Fibroblast of skin of right biceps (primary cell): ENCODE measurements around the gene LIN28A.
"Not testable (repeated sequence)": the region's sequence is repeated elsewhere in the genome, so short reads cannot be mapped to it uniquely, and the experiment has no call there.

ENCODE experiments used
- DNase-seq: peaks from one replicate; pipeline ENCODE4 v3.0.0-alpha.2; 2013

Gene LIN28A

DNA sequence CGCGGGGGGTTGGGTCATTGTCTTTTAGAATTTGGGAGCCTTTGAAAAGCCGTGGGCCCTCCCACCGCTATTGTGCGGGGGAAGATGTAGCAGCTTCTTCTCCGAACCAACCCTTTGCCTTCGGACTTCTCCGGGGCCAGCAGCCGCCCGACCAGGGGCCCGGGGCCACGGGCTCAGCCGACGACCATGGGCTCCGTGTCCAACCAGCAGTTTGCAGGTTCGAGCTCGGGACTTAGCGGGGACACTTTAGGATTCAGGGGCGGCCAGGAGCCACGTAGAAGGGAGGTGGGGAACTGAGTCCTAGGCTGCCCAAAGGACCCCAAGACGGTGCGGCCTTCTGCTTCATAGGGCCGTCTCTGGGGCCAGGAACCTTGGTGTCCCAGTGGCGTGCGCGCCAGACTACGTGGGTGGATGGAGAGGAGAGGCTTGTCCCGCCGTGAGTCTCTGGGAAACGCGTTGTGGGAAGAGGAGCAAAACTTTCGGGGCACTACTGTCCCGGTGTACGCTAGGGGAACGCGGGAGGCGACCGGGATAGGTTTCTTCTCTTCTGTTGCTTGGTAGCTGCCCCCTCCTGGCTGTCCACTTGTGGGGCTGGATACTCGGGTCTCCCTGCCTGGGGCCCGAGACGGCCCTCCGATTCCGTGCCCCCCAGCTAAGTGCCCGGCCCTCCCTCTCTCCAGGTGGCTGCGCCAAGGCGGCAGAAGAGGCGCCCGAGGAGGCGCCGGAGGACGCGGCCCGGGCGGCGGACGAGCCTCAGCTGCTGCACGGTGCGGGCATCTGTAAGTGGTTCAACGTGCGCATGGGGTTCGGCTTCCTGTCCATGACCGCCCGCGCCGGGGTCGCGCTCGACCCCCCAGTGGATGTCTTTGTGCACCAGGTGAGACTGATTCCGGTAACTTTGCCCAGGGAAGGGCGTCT is at the start of gene LIN28A:
LIN28A (plus strand) TSS at position 112 of the 918 bp plus-strand sequence; CDS start at position 187, 75 bp downstream.
- DNase-seq, result no peak

- no peak for DNase-seq
Observed at GRCh38 chr1:26361605-26362122, 49.0 kb upstream of the LIN28A start.

GRCh38 chr1:26362331-26362730 is 48.3 kb upstream of the LIN28A start:
- DNase-seq, result no peak

GRCh38 chr1:26363549-26364448 is 46.8 kb upstream of the LIN28A start:
- peak; percentile 65 for DNase-seq

- no peak for DNase-seq
Observed at GRCh38 chr1:26364956-26365355, 45.7 kb upstream of the LIN28A start.

DNA sequence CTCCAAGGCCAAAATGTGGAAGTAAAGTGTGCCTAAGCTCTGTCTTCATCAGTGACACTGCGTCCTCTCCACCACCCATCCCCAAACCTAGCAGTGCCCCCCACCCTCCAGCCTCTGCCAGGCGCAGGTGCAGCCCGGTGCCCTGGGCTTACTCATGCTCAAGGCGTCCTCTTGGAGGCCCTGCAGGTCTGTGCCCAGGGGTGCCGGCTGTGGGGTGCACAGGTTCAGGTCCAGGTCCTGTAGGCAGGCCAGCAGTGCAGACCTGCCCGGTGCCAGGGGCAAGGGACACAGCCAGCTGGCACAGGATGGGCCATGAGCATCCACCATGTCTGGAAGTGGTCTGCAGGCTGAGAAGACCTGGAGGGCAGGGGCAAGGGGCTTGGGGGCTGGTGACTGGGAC is 43.2 kb upstream of the LIN28A start:
- no peak for DNase-seq

DNA sequence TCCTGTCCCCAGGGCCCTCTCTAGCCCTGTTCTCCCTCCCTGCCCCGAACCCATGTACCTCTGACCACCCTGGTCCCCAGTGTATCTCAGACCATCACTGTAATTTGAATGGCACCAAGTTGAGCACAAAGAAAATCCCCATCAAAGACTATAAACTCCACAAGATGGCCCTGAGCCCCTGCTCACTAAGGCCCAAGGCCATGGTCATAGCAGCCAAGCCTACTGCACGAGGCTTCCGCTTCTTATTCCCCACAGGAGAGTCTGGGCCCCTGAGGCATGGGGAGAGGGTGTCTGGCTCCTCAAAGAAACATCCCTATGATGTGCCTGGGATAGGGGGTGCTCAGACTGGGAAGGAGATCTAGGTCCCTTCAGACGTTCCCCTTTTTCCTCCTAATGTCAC is 42.6 kb upstream of the LIN28A start:
- DNase-seq, result no peak

- DNase-seq, result no peak
Observed at GRCh38 chr1:26368486-26368885, 42.1 kb upstream of the LIN28A start.

GRCh38 chr1:26370591-26371382 is 39.8 kb upstream of the LIN28A start:
- no peak for DNase-seq

- DNase-seq, result peak; percentile 34
Observed at GRCh38 chr1:26372039-26372438, 38.6 kb upstream of the LIN28A start.

DNA sequence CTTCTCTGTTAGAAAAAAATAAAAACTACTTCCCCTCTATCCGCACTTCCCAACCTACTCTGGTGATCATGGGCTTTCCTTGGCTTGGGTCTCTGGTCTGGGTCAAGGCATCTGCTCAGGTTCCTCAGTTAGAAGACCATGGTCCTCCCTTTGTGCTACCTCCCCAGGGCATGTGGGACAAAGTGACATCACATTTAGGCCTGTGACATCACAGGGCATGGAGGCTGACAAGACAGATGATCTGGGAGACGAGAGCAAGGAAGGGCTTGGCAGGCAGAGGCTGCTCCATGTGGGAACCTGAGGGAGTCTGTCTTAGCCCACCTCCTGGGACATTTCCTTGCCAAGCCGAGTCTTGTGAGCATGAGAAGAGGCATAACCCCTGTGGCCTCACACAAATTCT is 38.0 kb upstream of the LIN28A start, which contains the start of gene ZNF683:
ZNF683 (minus strand) TSS at position 140 of the 400 bp plus-strand sequence. CDS start 4,179 bp downstream, outside the sequence.
- DNase-seq, result not testable (repeated sequence)

- DNase-seq, result no peak
Observed at GRCh38 chr1:26373281-26373680, 37.3 kb upstream of the LIN28A start.

- peak; percentile 36 for DNase-seq
Observed at GRCh38 chr1:26373789-26374188, 36.8 kb upstream of the LIN28A start.

GRCh38 chr1:26374361-26374760 is 36.3 kb upstream of the LIN28A start:
- DNase-seq, result peak; percentile 18

- DNase-seq, result peak; percentile 53
Observed at GRCh38 chr1:26375081-26375480, 35.5 kb upstream of the LIN28A start.

DNA sequence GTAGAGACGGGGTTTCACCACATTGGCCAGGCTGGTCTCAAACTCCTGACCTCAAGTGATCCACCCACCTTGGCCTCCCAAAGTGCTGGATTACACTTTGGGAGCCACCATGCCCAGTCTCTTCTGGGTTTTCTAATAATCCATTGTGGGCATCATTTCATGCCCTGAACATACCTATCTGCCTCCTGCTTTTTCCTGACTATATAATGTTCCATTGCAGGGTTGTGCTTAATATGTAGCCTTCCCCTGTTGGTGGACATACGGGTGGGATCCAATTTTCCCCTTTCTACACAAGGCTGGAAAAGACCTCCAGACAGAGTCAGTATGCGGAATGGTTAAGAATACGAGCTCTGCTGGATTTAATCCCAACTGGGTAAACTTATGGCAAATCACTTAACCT is 34.6 kb upstream of the LIN28A start:
- DNase-seq, result no peak

DNA sequence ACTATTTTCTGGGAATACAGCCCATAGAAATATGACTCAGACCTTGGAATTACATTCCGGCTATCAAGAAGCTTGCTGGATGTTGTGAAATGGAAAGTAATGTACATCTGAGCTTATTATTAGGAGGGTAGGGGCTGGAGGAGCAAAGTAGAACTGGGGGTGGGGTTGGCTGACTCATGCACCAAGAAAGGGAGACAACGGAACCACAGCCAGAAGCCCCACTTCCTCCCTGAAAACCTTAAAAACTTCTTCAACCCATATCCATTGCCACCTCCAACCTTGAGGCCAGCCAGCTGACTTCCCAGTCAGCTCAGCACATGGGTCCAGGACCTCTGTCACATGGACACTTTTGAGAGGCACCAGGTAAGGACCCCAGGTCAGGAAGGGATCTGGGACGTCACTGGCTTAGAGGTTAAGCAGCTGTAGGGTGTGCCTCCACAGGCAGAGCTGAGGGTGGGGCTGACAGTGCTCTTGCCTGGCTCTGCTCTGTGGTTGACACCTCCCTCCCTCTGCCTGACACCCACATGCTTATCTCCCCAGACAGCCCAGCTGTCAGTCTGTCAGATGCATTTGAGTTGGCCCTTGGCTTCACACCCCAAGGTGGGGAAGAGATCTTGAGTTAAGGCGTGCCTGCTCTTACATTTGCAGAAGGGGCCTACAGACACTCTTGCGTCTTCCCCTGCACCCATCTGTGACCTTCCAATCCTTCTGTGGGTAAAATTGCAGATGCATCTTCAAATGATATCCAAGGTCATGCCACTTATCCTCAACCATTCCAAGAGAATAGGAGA is 32.3 kb upstream of the LIN28A start:
- DNase-seq, result peak; percentile 99

- DNase-seq, result no peak
Observed at GRCh38 chr1:26378879-26379251, 31.8 kb upstream of the LIN28A start.

GRCh38 chr1:26384076-26384475 is 26.5 kb upstream of the LIN28A start:
- no peak for DNase-seq

- not testable (repeated sequence) for DNase-seq
Observed at GRCh38 chr1:26385063-26385462, 25.6 kb upstream of the LIN28A start.

- DNase-seq, result peak; percentile 36
Observed at GRCh38 chr1:26387447-26387846, 23.2 kb upstream of the LIN28A start.
